NCI-H2196 treated with DMSO at 0.1 percent for 48 hours (cell line): ENCODE data around the gene SIRT2.
"Not testable (repeated sequence)": the region's sequence is repeated elsewhere in the genome, so short reads cannot be mapped to it uniquely, and the experiment has no call there.

Experiments used
- DNase-seq: peaks from one replicate; lab custom pipeline; 2025; ENCODE audit not compliant: unreplicated experiment; lab: John Stamatoyannopoulos, UW

Gene SIRT2

DNA sequence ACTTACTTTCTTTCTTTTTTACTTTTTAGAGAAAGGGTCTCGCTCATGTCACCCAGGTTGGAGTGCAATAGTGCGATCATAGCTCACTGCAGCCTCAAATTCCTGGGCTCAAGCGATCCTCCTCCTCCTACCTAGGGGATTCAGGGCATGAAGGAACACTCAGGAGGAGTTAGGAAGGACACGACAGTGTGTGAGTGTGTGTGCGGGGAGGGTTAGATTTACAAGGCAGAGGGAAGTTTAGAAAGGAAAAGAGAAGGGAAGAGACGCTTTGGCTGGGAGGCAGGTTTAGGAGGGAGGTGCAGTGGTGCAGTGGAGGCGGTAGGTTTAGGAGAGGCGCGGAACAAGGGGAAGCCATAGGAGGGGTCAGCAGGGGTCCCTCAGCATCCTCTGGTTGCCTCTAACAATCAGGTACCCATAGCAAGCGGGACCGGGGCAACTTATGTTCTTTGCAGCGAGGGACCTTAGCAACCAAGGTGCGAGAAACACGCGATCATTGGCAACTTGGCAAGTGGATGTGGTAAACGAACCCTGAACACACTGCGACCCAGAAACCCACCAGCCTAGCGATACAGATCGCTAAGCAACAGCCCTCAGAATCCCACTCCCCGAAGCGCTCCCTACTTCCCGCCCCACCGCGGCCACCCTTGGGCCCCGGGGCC, 501 bp downstream of the SIRT2 start:
- no peak for DNase-seq

DNA sequence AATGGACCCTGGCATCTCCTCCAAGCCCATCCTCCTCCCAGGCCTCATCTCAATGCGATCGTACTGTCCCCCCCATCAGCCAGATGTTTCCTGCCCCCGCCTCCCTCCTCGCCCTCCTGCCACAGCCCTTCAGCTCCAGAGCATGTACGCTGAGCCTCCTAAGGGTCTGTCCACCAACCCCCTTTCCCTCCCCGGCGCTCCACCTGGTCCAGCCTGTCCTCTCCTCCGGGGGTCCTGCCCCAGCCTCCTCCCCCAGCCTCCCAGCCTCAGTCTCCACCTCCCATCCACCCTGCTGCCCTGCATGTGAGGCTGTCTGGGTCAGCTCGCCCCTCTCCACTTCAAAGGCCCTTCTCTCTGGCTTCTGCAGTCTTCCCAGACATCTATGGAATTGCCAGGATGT, 4.5 kb downstream of the SIRT2 start:
- no peak for DNase-seq

DNA sequence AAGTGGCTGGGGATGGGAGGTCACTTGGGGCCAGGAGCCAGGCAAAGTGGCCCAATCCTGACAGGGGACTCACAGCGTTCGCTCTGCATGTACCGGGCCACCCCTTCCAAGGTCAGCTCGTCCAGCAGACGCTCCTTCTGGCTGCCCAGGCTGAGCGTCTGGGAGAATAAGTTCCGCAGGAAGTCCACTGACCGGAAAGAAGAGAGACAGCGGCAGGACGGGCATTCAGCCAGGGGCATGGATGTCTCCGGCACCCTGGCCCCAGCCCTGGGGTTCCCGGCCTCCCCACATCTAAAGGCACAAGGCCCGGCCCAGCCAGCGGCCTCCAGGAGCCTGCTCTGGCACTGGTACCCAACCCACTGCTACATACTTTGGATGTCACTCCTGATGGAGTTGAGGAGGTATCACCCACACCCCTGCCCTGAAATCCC, 6.1 kb downstream of the SIRT2 start:
- no peak for DNase-seq

DNA sequence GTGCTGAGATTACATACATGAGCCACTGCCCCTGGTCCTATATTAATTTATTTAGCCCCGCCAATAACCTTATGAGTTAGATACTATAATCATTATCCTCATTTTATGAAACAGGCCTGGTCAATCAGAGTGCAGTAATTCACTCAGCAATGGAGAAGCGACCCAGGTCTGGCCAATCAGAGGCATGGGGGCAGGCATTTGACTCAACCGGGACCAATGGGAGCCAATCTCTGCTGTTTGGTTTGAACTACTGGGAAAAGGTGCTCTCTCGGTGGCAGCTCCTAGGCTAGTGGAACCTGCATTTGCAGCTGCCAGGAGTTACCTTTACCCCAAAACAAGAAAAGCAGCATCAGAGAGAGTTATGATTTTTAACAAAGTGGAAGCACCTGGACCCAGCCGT, 6.6 kb downstream of the SIRT2 start:
- peak; percentile 60 for DNase-seq

DNA sequence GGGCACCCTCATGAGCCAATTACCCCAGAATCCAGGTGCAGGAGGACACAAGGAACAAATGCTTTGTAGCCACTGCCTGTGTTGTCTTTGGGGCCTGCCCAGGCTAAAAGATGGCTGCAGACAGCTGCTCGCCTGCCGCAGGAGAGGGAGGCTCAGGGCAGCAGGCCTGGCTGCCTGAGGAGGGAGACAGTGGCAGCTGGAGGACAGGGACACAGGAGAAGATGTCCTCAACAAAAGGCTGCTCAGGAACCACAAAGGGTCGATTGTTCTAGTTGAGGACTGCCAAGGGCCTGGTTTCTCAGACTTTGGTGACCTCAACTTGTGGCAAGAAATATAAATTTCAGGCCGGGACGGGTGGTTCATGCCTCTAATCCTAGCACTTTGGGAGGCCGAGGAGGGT, 7.6 kb downstream of the SIRT2 start:
- no peak for DNase-seq

DNA sequence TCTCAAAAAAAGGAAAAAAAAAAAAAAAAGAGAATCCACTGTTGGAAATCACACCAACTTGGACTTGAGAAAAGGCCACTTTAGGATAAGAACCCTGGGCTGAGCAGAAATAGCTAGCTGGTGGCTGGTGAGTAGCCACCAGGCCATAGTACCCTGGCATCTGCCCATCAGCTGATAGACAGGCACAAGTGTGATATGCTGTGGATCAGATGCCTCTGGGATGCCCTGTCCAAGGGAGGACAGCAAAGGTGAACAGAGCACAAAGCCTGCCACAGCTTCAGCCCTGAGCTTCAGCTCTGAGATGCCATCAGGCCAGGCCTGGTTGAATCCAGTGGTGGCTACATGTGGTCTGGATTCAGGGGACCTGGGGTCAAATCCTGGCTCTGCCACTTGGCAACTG, 8.7 kb downstream of the SIRT2 start:
- no peak for DNase-seq

DNA sequence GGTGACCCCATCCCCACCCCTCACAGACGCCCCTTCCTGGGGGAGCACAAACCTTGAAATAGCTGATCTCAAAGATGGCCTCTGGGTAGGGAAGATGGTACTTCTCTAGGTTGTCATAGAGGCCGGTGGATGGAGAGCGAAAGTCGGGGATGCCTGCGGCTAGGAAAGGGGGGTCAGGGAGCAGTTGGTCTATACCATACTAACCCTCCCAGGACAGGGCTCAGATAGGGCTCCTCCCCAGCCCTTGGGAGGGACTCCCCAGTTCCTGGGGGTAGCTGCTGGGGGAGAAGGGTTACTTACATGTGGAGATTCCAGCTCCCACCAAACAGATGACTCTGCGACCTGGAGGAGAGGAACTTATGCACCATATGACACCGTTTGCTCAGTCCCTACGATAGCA, 9.6 kb downstream of the SIRT2 start:
- no peak for DNase-seq

DNA sequence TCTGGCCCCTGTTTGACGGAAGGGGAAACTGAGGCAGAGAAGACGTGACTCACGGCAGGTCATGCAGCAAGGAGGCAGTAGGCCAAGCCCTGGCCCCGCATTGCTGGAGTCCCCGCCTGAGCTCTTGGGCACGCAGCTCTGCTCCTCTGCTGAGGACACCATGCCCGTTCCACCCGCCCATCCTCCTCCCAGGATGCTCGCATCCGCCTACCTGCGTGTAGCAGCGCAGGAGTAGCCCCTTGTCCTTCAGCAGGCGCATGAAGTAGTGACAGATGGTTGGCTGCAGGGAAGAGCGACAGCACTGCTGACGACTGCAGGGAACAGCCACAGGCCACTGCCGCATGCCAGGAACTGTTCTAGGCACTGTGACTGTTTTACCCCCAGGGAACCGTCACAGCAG, 10.5 kb downstream of the SIRT2 start:
- no peak for DNase-seq

DNA sequence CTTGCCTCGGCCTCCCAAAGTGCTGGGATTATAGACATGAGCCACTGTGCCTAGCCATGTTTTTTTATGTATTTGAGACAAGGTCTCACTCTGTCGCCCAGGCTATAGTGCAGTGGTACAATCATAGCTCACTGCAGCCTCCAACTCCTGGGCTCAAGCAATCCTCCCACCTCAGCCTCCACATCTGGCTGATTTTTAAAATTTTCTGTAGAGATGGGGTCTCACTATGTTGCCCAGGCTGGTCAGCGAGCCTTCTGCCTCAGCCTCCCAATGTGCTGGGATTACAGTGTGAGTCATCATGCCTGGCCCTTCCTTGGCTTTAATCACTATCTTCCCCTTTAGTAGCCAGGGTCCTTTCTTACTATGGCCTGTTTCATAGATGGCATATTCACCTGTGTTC, 14.7 kb downstream of the SIRT2 start:
- not testable (repeated sequence) for DNase-seq

DNA sequence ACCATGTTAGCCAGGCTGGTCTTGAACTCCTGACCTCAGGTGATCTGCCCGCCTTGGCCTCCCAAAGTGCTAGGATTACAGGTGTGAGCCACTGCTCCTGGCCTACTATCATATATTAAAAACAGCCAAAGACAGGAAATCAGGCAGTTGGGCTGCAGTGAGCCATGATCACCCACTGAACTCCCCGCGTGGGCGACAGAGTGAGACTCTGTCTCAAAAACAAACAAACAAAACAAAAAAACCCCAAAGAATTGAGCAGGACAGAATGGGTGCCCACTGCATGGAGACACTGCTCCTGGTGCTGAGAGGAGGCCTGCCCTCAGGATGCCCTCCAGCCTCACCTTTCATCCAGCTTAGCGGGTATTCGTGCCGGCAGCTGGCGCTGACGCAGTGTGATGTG, 16.1 kb downstream of the SIRT2 start:
- no peak for DNase-seq

DNA sequence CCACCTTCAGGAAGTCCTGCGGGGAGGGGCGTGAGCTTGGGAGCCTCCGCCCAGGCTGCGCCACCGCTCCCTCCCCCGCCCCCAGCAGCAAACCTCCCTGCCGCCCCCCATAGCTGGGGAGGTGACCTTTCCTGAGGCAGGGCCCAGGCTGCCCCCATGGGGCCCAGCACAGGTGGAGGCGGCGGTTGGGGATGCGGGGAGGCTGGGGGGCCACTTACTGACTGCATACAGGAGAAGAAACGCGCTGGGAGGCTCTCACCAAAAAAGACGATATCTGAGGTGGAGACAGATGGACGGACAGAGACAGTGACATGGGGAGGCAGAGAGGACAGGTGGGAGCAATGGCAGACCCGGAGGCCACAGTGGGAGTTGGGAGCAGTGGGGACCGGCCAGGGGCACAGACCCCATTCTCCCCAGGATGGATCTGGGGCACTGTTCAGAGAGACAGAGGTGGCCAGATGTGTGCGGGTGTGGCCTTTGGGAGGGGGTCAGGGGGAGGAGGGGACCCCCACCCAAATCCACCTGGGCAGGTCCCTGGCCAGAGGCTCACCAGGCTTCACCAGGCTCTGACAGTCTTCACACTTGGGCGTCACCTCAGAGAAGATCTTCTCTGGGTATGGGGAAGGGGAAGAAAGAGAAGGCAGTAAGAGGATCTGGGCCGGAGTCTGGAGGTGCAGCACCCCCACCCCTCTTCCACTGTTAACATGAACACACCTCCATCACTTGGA, 18.4 kb downstream of the SIRT2 start:
- DNase-seq = no peak

DNA sequence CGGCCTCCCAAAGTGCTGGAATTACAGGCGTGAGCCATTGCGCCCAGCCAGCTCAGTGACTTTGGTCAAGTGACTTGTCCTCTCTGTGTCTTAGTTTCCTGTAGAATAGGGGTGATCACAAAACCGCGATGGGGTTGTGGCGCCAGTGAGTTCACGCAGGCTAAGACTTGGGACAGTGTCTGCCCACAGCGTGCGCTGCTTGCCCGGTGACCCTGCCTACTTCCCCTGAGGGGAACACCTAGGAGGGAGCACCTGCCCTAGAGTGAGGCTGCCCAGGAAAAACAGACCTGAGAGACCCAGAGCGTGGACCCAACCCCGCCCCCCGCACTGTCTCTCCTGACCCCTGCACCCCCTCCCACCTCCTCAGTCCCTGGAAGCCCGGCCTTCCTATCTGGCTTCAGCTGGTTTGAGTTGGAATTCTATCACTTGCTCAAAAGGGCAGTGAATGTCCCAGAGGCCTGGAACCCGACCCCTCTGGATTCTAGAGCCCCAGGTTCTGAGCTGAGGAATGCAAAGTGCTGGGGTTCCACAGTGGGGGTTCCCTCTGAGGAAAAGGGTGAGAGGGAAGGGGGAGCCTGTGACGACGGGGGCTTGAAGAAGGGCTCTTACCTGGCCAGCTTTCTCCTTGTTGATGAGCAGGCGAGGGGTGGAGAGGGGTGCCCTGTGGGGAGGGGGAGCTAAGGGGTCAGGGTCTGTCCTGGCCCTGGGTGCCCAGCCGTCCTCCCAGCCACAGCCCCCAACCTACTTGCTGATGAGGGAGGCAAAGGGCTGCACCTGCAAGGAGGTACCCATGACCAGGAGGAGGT, 19.1 kb downstream of the SIRT2 start:
- DNase-seq = no peak

DNA sequence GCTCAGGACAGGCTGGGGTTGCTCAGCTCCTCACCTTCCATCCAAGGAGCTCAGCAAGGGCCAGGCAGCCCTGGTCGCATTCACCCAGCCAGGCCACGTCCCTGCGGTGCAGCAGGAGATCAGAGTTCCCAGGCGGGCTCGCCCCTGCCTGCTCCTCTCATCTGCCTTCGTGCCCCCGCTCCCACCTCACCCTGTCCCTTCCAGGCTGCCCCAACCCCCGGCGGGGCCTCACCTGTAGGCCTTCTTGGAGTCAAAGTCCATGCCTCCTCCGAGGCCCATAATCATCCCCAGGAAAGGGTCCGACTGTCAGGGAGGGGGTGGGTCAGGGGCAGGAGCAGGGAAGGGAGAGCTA, 20.0 kb downstream of the SIRT2 start:
- no peak for DNase-seq

DNA sequence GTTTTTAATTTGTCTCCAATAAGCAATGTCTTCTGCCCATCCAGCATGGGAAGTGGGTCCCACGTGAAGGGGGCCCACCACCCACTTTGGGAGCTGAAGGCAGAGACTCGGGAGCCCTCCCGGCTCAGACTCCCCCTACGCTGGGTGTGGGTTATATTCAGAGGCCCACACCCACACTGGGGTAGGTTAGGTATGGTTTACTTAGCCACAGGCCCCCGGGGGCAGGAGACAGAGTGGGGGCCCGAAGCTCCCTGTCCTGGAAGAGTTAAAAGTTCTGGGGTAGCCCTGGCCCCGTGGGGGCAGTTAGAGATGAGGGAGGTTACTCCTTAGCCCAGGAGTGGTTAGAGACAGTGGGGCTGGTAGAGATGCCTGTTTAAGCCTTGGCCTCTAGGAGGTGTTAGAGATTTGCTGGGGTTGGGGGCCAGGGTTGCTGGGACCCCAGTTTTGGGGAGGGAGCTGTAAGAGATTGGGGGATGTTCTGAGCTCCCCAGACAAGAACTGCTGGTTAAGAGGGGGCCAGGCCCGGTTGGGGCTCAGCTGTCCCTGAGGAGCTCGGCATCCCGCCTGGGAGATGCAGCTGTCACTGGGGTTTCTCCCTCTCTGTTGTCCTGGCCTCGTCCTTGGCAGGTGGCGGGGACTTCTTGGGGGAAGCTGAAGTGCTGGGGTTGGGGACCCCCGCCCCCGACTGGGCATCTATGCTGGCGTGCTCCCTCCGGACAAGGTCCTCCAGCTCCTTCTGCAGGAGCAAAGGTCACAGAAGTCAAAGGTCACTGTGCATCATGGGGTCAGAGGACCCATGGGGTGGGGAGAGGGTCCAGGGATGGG, 20.6 kb downstream of the SIRT2 start:
- no peak for DNase-seq

DNA sequence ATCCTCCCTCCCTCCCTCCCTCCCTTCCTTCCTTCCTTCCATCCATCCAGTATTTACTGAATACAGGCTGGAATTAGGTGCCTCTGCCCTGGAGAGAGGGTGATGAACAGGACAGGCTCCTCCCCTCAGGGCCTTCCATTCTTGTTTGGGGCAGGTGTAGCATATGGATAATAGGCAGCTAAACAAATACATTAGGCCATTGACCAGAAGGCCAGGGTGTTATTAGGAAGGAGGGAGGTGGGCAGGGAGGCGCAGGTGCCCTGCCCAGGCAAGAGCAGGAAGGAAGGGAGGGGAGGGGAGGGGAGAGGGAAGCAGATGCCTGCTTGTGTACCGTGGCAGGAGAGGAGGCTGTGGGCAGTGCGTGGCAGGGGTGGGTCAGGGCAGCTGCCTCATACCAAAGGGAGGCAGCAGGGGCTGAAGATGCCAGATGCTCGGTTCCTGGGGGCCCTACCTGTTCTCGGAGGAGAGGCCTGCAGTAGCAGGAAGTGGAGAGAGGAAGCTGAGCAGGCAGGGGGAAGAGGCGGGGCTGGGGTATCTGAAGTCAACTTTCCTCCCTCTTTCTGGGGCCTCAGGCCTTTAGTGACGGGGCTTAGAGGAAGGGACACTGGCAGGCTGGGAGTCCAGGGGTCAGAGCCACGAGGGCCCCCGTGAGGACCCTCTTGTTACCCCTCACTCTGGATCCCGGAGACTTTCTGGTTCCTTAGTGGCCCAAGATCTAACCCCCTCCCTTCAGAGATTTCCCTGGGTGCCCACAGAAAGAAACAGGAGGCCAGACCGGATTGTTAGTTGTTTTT, 21.4 kb downstream of the SIRT2 start, which contains the start of gene RINL:
RINL (minus strand) TSS at position 495 of the 794 bp plus-strand sequence. CDS start 1,533 bp downstream, outside the sequence.
- DNase-seq = peak; percentile 90

DNA sequence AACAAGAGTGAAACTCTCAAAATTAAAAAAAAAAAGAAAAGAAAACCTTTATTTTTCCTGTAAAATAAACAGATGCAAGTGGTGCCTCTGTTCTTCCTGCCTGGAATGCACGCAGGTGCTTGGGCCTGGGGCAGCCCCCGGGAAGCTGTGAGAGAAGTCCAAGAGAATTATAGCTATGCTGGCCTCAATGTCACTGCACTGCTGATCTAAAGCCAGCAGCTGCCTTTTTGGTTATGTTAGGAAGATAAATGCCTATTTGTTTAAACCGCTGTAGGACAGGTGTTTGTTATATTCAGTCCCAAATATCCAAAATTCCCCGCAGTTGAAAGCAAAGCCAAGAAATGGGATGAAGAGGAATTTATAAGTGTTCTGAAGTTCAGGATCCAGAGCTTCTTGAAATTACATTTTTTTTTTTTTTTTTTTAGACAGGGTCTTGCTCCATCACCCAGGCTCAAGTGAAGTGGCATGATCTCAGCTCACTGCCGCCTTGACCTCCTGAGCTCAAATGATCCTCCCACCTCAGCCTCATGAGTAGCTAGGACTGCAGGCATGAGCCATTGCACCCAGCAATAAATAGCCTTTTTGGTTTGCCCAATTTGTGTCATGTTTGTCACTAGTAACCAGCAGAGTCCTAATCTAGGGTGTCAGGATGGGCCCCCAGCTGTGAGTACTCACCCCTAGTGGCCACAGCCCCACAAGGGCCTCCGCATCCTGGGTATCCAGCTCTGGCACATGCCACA, 23.6 kb downstream of the SIRT2 start:
- DNase-seq = no peak

DNA sequence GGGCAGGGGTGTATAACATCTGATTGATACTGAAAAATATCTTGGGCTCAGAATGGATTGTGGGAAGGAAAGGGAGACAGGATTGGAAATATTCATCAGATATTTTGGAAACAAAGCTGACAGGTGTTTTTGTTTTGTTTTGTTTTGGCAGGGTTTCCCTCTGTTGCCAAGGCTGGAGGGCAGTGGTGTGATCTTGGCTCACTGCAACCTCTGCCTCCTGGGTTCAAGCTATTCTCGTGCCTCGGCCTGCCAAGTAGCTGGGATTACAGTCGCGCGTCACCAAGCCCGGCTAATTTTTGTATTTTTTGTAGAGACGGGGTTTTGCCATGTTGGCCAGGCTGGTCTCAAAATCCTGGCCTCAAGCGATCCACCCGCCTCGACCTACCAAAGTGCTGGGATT, 26.0 kb downstream of the SIRT2 start:
- DNase-seq = not testable (repeated sequence)

DNA sequence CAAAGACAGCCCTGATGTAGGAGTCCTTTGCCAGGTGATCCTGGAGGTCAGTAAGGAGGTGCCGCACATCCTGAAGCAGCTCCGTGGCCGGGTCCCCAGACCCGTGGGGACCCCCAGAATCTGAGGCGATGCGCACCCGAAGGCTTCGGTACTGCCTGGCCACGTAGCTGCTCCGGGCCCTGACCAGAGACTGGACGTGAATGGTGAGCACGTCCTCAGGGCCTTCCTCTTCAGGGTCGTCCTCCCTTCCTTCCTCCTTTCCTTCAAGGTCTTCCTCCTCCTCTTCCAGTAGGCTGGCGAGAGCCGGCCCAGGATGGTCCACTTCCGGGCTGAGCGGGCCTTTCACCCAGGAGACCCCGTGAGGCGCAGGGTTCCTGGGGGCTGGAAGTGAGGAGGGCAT, 28.8 kb downstream of the SIRT2 start:
- DNase-seq = no peak

DNA sequence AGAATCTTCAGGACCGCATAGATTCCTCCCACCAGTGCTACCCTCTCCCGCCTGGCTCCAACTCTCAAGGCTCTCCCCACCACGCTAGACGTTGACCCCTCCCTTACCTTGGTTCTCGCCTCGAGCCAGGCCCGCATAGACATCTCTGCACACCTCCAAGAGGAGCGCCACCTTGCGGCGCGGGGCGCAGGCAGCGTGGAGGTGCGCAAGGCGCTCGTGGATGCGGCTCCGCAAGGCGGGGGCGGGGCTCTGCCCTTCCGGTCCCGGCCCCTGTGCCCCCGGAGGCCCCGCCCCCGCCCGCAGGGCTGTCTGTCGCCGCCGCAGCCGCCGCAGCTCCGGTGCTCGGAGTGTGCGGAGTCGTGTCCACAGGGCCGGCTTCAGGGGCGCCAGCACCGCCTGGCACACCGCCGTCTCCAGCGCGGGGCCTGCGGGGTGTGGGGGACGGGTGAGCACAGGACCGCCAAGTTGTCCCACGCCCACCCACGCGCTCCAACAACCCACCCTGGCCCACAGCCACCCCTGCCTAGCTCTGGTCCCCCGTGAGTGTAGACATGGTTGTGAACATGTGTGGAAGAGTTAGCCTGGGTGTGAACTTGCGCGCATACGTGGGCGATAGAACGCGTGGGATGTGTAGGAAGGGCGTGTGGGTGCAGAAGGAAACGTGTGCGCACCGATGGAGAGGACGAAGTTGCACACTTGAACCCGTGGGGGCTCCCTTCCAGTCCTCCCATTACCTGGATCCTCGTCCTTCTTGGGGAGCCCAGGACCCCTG, 29.4 kb downstream of the SIRT2 start:
- DNase-seq = no peak
